Stimulated activated CD8-positive, alpha-beta memory T cell treated with anti-CD3 and anti-CD28 coated beads, Interleukin-12 subunit alpha, Interleukin-12 subunit beta, amount 100 ng/mL, for 24 hours (primary cell): ENCODE measurements around the gene RANBP3.

Experiments
- DNase-seq: peaks from one replicate; pipeline ENCODE4 v3.0.0-alpha.2; 2020; ENCODE audit errors: extremely low read depth

RANBP3 gene

GRCh38 chr19:5926641-5927440, 51.1 kb downstream of the RANBP3 start:
- DNase-seq: no peak

GRCh38 chr19:5925830-5926427, 52.0 kb downstream of the RANBP3 start:
- no peak for DNase-seq

- no peak for DNase-seq
Measured at GRCh38 chr19:5923356-5923755, 54.6 kb downstream of the RANBP3 start.

GRCh38 chr19:5922161-5922545, 55.8 kb downstream of the RANBP3 start:
- no peak for DNase-seq

- no peak for DNase-seq
Measured at GRCh38 chr19:5921516-5922160, 56.3 kb downstream of the RANBP3 start.

- no peak for DNase-seq
Measured at GRCh38 chr19:5918463-5919079, 59.4 kb downstream of the RANBP3 start.

- DNase-seq: no peak
Measured at GRCh38 chr19:5917431-5918107, 60.4 kb downstream of the RANBP3 start.

GRCh38 chr19:5916181-5916708, 61.7 kb downstream of the RANBP3 start:
- DNase-seq: no peak

- DNase-seq: no peak
Measured at GRCh38 chr19:5915782-5916165, 62.2 kb downstream of the RANBP3 start.

GRCh38 chr19:5914946-5915781, 62.8 kb downstream of the RANBP3 start:
- no peak for DNase-seq

GRCh38 chr19:5914358-5914774, 63.6 kb downstream of the RANBP3 start:
- DNase-seq: no peak

- DNase-seq: no peak
Measured at GRCh38 chr19:5913739-5914357, 64.1 kb downstream of the RANBP3 start, which contains the start of gene CAPS. Gene CAPS (plus strand): TSS chr19:5914254. CDS start chr19:5914407, 153 bp downstream.

GRCh38 chr19:5911366-5911765, 66.6 kb downstream of the RANBP3 start:
- no peak for DNase-seq

- DNase-seq: no peak
Measured at GRCh38 chr19:5910638-5910907, 67.4 kb downstream of the RANBP3 start.

GRCh38 chr19:5908773-5909442, 69.0 kb downstream of the RANBP3 start:
- DNase-seq: no peak

GRCh38 chr19:5907241-5907640, 70.7 kb downstream of the RANBP3 start:
- no peak for DNase-seq

GRCh38 chr19:5905114-5905778, 72.7 kb downstream of the RANBP3 start:
- DNase-seq: no peak

GRCh38 chr19:5904352-5905113, 73.4 kb downstream of the RANBP3 start, which contains the start of gene VMAC:
Gene VMAC (plus strand): TSS chr19:5904872. CDS start chr19:5904891, 19 bp downstream.
- peak; percentile 100 for DNase-seq
